Endothelial cell of umbilical vein (primary cell): ENCODE results near the gene NAPB.

Experiments
- CTCF ChIP-seq, 2 donors: IDR thresholded peaks; 1 replicate in 1 of 2; 2 replicates in 1 of 2; pipeline ENCODE4 v1.5.1; 2011; ENCODE audit warnings: low read length in 2 of 2, mild to moderate bottlenecking in 2 of 2, moderate library complexity in 2 of 2, control low read depth in 1 of 2, inconsistent platforms in 1 of 2, low read depth in 1 of 2; ENCODE audit not compliant: insufficient read depth in 1 of 2; ENCODE audit errors: extremely low read depth in 1 of 2
- EZH2 ChIP-seq: IDR thresholded peaks from 2 replicates; pipeline ENCODE4 v1.6.1; 2012; ENCODE audit warnings: borderline replicate concordance, low read depth, mild to moderate bottlenecking, moderate library complexity, low read length, inconsistent platforms; ENCODE audit not compliant: severe bottlenecking
- FOS ChIP-seq: IDR thresholded peaks from 2 replicates; pipeline ENCODE4 v1.6.1; 2011; ENCODE audit warnings: mild to moderate bottlenecking, low read length, moderate library complexity, borderline replicate concordance; ENCODE audit not compliant: insufficient read depth
- GATA2 ChIP-seq: IDR thresholded peaks from 2 replicates; pipeline ENCODE4 v1.7.0; 2011; ENCODE audit warnings: low read depth, mild to moderate bottlenecking, moderate library complexity, mixed read lengths, low read length; ENCODE audit not compliant: insufficient read length, insufficient read depth
- JUN ChIP-seq: IDR thresholded peaks from 2 replicates; pipeline ENCODE4 v1.6.1; 2011; ENCODE audit warnings: borderline replicate concordance, low read depth; ENCODE audit not compliant: insufficient read length, insufficient read depth
- MAX ChIP-seq: IDR thresholded peaks from 2 replicates; pipeline ENCODE4 v1.6.1; 2011; ENCODE audit not compliant: insufficient read depth, insufficient read length
- MYC ChIP-seq: IDR thresholded peaks from one replicate; pipeline ENCODE4 v1.6.1; 2011; ENCODE audit warnings: mild to moderate bottlenecking, low read depth, low read length
- POLR2A ChIP-seq: IDR thresholded peaks from 2 replicates; pipeline ENCODE4 v1.6.1; 2012; ENCODE audit warnings: low read depth, mild to moderate bottlenecking, control low read depth, low read length
- POLR2AphosphoS5 ChIP-seq: IDR thresholded peaks from 2 replicates; pipeline ENCODE4 v1.6.1; 2012; ENCODE audit warnings: low read depth, mild to moderate bottlenecking, control low read depth, low read length, moderate library complexity; ENCODE audit not compliant: insufficient read depth

GRCh38 chr20:23448167-23448566 is 26.9 kb upstream of the NAPB start:
- TF ChIP-seq CTCF (IDR thresholded peaks at IDR 0.05; ENCODE audit: extremely low read depth in 1 of 2, insufficient read depth in 1 of 2, low read depth in 1 of 2, low read length in 2 of 2), result no peak
- TF ChIP-seq EZH2, result no peak
- TF ChIP-seq POLR2A, result no peak
- no peak for TF ChIP-seq FOS
- no peak for TF ChIP-seq JUN
- no peak for TF ChIP-seq MAX
- TF ChIP-seq POLR2AphosphoS5, result no peak
- no peak for TF ChIP-seq MYC
- TF ChIP-seq GATA2, result no peak
